ENCODE results near the gene KCNQ1. TPM values are rescaled to one million over a fixed set of nuclear protein-coding genes. Genes with fewer than 3 reads are reported as not detected.
A peak's percentile ranks its signal among the peaks of the same experiment; 100 is the strongest.

The KCNQ1 gene
- total RNA-seq, 2 experiments from 2014 or later: 4.3 to 9.2 TPM

DNA sequence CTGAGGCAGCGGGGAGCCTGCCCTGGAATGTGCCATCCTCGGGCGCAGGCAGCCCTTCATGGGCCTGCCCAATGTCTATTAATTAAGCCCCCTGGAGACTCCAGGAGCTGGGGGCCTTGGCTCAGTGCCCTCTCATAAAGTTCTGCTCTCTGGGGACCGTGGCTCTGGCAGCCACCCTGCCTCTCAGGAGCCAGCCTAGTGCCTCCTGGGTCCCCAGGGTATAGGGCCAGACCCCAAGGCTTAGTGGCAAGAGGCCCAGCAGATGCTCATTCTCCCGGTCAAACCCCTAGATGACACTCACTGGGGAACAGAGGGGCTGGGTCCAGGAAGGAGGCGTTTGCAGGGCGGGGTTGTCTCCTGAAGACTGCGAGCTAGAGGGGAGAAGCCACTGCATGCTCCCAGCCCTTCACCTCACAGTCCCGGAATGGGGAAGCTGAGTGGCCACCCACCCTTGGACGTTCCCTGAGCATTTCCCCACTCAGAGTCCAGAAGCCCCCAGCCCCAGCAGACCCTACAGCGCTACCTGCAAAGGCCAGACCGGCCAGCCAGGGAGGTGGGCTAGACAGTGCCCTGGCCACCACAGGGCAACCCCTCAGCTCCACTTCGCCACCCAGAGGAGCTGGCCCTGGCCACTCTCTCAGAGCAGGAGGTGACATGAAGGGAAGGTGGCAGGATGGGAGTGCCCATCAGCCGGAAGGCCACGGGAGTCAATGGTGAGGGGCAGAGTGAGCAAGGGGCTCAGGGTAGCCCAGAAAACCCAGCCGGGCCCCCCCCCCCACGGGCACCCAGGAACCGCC is 357.8 kb downstream of the KCNQ1 start:
- no peaks in the 10 kb centered on the region for H3K36me3 Mint-ChIP-seq
- CTCF ChIA-PET: no interaction called here
- no peaks in the 10 kb centered on the region for H3K27me3 Mint-ChIP-seq
- no peak for ATAC-seq
- no peak overlapping the region for H3K27ac Mint-ChIP-seq
- no peaks in the 10 kb centered on the region for H3K4me1 Mint-ChIP-seq
- H3K4me3 Mint-ChIP-seq: no peak overlapping the region
- H3K9me3 Mint-ChIP-seq (ENCODE audit: low read depth): no peaks in the 10 kb centered on the region
- DNase-seq: peak; percentile 27

DNA sequence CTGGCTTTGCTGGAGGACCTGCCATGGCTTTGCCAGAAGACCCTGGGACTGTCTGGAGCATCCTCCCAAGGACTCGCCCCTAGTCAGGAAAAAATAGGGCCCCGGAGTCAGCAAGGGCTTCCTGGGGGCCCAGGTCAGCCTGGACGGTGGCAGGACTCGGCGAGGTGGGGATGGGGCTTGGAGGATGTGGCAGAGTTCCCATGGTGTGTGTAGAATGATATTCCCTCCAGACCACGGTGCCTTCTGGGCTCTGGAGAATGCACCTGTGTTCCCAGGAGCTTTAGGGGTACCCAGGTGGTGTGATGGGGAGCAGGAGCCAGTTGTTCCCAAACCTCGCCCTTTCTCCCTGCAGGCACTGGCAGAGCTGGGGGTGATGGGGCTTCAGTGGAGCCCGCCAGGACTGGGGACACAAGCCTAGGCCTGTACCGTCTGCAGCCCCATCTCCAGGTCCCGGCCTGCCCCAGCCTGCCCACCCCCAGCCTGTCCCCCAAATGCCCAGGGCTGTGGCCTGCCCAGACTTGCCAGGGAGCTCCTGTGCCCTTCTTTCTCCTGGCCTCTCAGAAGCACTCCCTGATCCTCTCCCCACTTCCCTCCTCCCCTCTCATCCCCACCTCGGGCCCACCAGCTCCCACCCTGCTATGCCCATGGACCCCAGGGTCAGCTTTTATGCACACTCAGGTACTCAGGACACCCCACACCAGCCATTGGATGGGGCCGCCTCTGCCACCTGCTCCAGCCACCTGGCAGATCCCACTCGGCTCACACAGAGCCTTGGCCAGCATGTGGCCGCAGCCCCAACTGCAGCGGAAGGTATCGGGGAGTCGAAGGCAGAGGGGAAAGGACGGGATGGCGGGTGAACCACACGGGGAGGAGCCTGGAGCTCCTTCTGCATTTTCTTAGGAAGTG is 358.6 kb downstream of the KCNQ1 start:
- H3K4me1 Mint-ChIP-seq: no peaks in the 10 kb centered on the region
- no peaks in the 10 kb centered on the region for H3K9me3 Mint-ChIP-seq (ENCODE audit: low read depth)
- DNase-seq (no peak), ATAC-seq (no peak)
- H3K4me3 Mint-ChIP-seq: no peak overlapping the region
- H3K27me3 Mint-ChIP-seq: no peaks in the 10 kb centered on the region
- CTCF ChIA-PET: no interaction called here
- no peaks in the 10 kb centered on the region for H3K36me3 Mint-ChIP-seq
- no peak overlapping the region for H3K27ac Mint-ChIP-seq

DNA sequence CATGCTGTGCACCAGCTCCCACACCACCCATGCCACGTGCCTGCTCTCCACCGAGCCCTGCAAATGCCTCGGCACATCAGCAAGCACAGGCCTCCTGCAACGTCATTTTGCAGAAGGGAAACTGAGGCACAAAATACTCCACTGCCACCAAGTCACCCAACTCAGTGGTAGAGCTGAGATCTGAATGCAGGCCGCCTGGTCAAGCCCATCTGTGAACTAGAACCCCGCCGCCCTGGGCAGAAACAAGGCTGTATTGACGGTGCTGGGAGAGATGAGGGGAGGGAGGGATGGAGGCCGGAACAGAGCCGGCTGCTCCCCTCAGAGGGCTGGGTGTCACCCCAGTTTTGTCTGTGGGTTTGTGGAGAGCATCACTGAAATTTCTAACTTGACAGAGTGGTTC is 359.4 kb downstream of the KCNQ1 start:
- ATAC-seq (no peak), DNase-seq (peak; percentile 15)
- H3K27ac Mint-ChIP-seq: no peak overlapping the region
- no peak overlapping the region for H3K4me3 Mint-ChIP-seq
- H3K4me1 Mint-ChIP-seq: peaks cover 3% of the 10 kb centered on the region
- H3K9me3 Mint-ChIP-seq (ENCODE audit: low read depth): no peaks in the 10 kb centered on the region
- no peaks in the 10 kb centered on the region for H3K36me3 Mint-ChIP-seq
- CTCF ChIA-PET: no interaction called here
- H3K27me3 Mint-ChIP-seq: peaks cover under 1% of the 10 kb centered on the region

DNA sequence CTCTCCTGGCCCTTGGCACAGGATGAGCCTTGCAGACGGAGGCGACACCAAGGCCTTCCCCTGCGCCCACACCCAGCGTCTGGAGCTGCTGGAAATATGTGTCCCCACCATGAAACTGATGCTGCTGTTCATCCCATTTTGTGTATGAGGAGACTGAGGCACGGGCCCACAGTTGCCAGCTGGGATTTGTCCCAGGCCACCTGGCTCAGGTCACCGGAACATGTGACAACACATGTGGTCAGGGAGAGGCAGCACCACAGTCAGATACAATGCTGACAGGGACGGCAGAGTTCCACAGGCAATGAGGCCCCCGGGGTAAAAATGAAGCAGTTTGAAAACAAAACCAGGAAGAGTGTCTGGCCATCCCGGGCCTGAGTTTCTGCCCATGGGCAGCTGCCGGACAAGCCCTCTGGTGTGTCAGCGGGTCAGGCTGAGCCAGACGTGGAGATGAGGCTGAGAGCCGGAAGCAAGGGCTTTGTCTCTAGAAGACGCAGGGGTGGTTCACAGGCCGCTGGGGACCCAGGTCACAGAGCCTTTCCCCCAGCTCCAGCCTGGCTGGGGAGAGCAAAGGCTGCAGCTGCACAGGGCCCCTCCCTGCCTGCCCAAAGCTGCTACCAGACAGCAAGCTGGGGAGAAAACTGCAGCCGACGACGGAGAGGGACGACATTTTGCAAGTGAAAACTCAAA is 360.0 kb downstream of the KCNQ1 start:
- Mint-ChIP-seq H3K27ac (no peak overlapping the region), H3K4me1 (peaks cover 8% of the 10 kb centered on the region), H3K36me3 (no peaks in the 10 kb centered on the region), H3K9me3 (ENCODE audit: low read depth) (no peaks in the 10 kb centered on the region), H3K27me3 (peaks cover 6% of the 10 kb centered on the region), H3K4me3 (no peak overlapping the region)
- no peak for ATAC-seq
- CTCF ChIA-PET: no interaction called here
- DNase-seq: peak; percentile 33

DNA sequence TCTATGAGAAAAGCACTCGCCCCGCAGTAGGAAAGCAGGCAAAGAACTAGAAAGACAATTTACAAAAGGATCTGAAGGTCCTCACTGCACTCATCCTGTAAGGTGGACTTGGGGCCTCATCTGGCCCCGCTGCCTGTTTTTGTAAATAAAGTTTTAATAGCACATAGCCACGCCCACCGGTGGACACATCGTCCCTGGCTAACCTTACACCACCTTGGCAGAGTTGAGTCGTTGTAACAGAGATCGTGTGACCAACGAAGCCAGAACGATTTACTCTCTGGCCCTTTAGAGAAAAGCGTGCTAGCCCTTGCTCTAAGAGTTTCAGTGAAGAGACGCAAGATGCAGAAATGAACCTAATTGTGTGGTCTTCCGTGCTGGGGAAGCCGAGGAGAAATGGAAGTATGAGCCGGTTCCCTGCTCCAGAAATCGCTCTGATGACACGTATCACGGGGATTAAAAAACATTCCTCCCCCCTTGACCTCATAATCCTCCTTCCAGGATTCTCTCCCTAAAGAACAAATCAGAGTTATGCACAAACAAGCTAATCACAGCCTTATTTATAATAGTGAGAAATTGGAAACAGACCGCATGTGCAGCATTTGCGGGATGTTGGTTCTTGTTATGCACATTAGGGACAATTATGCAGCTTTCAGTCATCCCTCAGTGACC is 360.7 kb downstream of the KCNQ1 start:
- Mint-ChIP-seq H3K27ac (no peak overlapping the region), H3K36me3 (no peaks in the 10 kb centered on the region), H3K4me1 (peaks cover 8% of the 10 kb centered on the region), H3K27me3 (peaks cover 6% of the 10 kb centered on the region), H3K9me3 (ENCODE audit: low read depth) (no peaks in the 10 kb centered on the region), H3K4me3 (no peak overlapping the region)
- DNase-seq (peak; percentile 34), ATAC-seq (no peak)
- CTCF ChIA-PET: no interaction called here

DNA sequence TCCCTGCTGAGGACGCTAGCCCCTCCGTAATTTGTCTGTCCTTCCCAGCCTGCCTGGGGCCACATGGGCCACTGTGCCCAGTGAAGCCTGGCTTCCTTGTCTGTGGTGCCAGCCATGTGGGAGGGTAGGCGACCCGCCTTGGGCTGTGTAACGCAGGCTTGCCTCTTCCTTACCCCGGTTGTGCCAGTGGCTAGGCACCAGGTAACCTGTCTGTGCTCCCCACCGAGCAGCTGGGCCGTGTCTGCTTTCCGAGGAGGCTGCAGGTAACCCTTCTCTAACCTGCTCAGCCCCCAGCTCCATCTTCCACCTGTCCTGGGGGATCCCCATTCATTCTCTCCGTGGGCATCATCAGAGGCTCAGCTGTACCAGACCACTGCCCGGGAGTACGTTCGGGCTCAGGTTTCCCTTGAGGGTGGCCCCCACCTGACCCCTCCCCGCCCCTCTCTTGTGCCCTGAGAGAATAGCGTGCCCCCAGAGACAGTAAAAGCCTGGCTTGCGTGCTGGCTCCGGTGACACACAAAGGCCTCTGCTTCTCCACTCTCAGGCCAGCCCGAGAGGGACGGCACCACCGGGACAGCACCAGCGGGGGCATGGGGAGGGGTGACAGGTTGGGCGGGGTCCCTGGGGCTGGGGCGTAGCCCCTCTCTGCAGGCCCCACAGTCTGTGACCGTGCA is 361.7 kb downstream of the KCNQ1 start:
- Mint-ChIP-seq H3K27ac (no peak overlapping the region), H3K4me1 (peaks cover 8% of the 10 kb centered on the region), H3K4me3 (no peak overlapping the region), H3K9me3 (ENCODE audit: low read depth) (no peaks in the 10 kb centered on the region), H3K36me3 (no peaks in the 10 kb centered on the region), H3K27me3 (peaks cover 6% of the 10 kb centered on the region)
- ATAC-seq (no peak), DNase-seq (peak; percentile 23)
- CTCF ChIA-PET: no interaction called here

DNA sequence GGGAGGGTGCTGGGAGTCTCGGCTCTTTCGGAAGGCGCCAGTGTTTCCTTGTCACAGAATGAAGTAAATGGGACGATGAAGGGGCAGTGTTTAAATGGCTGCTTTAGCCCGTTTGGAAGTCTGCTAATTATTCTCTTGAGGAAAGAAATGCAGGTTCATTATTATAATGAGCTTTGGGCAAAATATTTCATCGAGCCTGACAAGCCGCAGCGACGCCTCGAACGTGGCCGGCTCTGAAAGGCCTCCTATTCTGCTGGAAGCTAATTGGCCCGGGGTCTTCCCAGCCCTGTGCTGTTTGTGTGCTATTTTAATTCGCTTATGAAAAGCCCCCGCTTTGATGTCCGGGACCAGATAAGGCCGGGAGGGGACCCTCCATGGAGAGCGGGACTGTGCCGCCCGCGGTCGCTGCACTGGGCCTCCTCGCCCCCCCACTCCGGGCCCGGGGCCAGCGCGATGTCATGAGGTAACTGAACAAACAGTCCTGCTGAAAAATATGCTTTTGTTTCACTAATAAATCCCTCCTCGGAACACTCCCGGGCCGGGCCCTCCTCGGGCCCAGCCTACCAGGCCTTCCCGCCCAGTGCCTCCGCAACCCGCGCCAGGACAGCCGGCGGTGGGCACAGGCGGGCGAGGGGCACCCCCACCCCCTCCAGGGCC is 362.3 kb downstream of the KCNQ1 start:
- Mint-ChIP-seq H3K9me3 (ENCODE audit: low read depth) (no peaks in the 10 kb centered on the region), H3K27ac (no peak overlapping the region), H3K4me1 (peaks cover 8% of the 10 kb centered on the region), H3K27me3 (peaks cover 6% of the 10 kb centered on the region), H3K4me3 (no peak overlapping the region), H3K36me3 (no peaks in the 10 kb centered on the region)
- ATAC-seq (no peak), DNase-seq (peak; percentile 11)
- CTCF ChIA-PET: no interaction called here

DNA sequence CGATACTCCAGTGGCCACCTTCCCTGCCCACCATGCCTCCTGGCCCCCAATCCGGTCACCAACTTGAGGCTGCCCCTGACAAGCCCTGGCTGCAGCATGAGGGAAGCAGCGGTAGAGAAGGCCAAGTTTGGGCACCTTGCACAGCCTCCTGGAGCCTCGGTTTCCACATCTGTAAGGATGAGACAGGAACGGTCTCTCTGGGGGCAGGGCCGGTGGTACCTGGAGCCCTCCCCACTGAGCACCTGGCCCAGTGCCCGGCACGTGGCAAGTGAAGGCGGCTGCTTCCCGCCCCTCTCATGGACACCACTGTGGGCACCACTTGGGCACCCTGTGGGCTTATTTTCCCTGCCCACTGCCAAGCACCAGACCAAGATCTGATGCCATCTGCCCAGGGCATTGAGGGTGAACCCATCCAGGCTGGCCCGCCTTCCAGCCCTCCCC is 363.0 kb downstream of the KCNQ1 start:
- CTCF ChIA-PET: no interaction called here
- no peaks in the 10 kb centered on the region for H3K36me3 Mint-ChIP-seq
- DNase-seq: peak; percentile 26

DNA sequence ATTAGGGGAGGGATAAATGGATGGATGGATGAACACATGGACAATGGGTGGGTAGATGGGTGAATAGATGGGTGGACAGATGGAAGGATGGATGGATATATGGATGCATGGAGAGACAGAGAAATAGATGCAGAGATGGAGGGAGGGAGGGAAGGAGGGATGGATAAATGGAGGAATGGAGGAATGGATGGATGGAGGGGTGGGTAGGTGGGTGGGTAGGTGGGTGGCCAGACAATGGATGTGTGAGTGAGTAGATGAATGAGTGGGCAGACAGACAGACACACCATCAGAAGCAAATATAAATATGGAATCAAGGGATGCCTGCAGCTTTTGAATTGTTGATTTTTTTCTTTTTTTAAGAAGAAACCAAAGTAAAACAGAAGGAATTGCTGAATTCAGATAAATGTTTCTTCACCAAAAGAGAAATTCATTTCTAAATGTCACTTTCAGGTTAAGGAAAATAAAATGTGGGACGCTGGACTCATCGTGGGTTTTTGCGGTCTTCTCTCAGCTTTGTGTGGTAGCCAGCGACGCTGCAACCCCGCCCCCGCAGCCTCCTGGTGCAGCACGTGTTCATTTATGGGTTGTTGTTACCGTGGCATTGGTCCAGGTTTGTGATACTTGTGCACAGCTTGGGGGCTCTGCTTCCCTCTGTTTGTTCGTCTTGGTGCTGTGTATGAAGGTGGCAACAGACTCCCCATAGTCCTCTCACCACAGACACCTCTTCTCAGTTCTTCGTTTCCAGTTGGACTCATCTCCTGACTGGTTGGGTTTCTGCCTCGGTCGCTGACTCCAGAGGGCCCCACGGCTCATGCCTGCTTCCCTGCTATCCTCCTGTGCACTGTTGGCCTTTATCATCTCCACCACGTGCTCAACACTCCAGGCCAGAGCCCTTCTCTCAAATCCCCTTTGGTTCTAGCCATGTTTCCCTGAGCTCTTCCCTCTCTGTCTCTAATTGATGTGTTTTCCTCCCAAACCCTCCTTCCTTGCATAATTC is 364.3 kb downstream of the KCNQ1 start:
- Mint-ChIP-seq H3K4me3 (no peak overlapping the region), H3K4me1 (peaks cover 13% of the 10 kb centered on the region), H3K27ac (no peak overlapping the region), H3K36me3 (no peaks in the 10 kb centered on the region), H3K9me3 (ENCODE audit: low read depth) (no peaks in the 10 kb centered on the region), H3K27me3 (peaks cover 6% of the 10 kb centered on the region)
- no peak for DNase-seq
- no peak for ATAC-seq
- CTCF ChIA-PET: no interaction called here

More for the DNA sequence above, 363.0 kb downstream of the KCNQ1 start:
- H3K4me3 Mint-ChIP-seq: no peak overlapping the region
- peaks cover 12% of the 10 kb centered on the region for H3K4me1 Mint-ChIP-seq
- H3K9me3 Mint-ChIP-seq (ENCODE audit: low read depth): no peaks in the 10 kb centered on the region
- no peak overlapping the region for H3K27ac Mint-ChIP-seq
- peaks cover 6% of the 10 kb centered on the region for H3K27me3 Mint-ChIP-seq
- ATAC-seq: no peak

DNA sequence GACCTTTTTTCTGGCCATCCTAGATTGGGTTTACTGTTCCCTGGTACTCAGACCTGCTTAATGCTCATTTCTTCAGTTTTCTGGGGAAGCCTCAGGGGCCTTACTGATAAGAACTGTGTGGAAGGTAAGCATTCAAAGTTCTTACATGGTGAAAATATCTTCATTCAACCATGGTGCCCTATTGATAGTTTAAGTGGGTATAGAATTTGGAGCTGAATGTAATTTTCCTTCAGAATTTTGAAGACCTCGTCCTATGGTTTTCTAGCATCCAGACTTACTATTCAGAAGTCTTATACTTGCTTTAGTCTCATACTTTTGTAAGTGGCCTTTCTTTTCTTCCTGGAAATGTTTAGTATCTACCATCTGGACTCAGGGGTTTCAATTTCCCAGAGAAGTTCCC is 365.0 kb downstream of the KCNQ1 start:
- ATAC-seq (no peak), DNase-seq (no peak)
- Mint-ChIP-seq H3K27ac (no peak overlapping the region), H3K4me1 (peaks cover 13% of the 10 kb centered on the region), H3K36me3 (no peaks in the 10 kb centered on the region), H3K27me3 (peaks cover 6% of the 10 kb centered on the region), H3K9me3 (ENCODE audit: low read depth) (no peaks in the 10 kb centered on the region), H3K4me3 (no peak overlapping the region)
- CTCF ChIA-PET: no interaction called here

DNA sequence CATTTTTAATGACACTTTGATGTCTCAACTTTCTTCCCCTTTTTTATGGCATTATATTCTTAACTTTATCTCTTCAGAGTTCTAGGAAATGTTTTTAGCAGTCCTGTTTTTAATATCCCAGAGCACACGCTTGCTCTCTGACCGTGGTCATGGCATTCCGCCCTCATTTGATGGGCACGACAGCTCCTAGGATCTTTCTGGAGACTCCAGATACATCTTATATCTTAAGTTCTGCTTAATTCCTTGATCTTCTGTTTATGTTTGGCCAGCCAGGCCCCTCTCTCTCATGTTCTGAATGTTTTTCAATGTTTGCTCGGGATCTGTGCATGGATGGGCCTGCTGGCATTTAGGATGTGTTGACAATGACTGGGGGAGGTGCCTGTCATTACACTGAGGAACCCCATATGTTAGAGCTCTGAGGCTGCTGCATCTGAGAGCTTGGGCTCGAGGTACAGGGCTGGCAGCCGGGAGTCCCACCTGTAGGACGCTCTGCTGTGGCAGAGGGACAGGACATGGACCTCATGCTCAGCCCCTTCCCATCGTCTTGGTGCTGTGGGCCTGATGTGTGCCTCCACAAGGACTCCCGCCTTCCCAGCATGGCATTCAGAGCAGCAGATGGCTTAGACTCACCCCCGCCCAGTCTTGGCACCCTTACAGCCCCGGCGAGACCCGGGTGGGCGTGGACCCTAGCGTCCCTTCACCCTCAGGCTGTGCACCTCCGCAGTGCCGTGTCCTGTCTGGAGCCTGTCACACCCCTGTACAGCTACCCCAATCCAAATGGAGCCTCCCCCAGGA is 365.8 kb downstream of the KCNQ1 start:
- H3K27ac Mint-ChIP-seq: no peak overlapping the region
- peaks cover 6% of the 10 kb centered on the region for H3K27me3 Mint-ChIP-seq
- H3K36me3 Mint-ChIP-seq: no peaks in the 10 kb centered on the region
- no peaks in the 10 kb centered on the region for H3K9me3 Mint-ChIP-seq (ENCODE audit: low read depth)
- no peak for DNase-seq
- ATAC-seq: no peak
- H3K4me1 Mint-ChIP-seq: peaks cover 13% of the 10 kb centered on the region
- H3K4me3 Mint-ChIP-seq: no peak overlapping the region
- CTCF ChIA-PET: no interaction called here
